GM12878 (cell line): ENCODE data around the gene ZFC3H1. TPM values are rescaled to one million over a fixed set of nuclear protein-coding genes. Genes with fewer than 3 reads are reported as not detected.

ENCODE experiments used
- ATAC-seq: fragments of 200-7000 bp; cut with Tn5 transposase; 3 replicates; pipeline ENCODE4 v1.9.1; 2020; ENCODE audit warnings: mild to moderate bottlenecking, moderate library complexity
- BruUV-seq: library from RNA; stranded (reverse); fragments of 400-500 nt; replicated peaks from 2 replicates; lab custom pipeline; 2021; lab: Mats Ljungman, UMichigan
- CTCF ChIA-PET: fragments of 300-600 bp; sonication (Branson Sonifier 250); formaldehyde crosslinking; extraction: SDS; loops from one replicate; lab custom pipeline; 2021; ENCODE audit warnings: inconsistent platforms; lab: Yijun Ruan, JAX
- POLR2A ChIA-PET: fragments of 350-600 bp; formaldehyde crosslinking; extraction: SDS; loops from one replicate; lab custom pipeline; 2021; ENCODE audit warnings: inconsistent platforms; lab: Charles Lee
- RAD21 ChIA-PET: fragments of 300-600 bp; sonication (Branson Sonifier 250); formaldehyde crosslinking; loops from one replicate; lab custom pipeline; 2023; ENCODE audit warnings: antibody characterized with exemption; ENCODE audit not compliant: unreplicated experiment; lab: Charles Lee
- SMC1A ChIA-PET: fragments of 300-600 bp; sonication (Branson Sonifier 250); formaldehyde crosslinking; loops from one replicate; lab custom pipeline; 2023; ENCODE audit not compliant: unreplicated experiment, uncharacterized antibody; lab: Charles Lee
- DNase-seq: peaks from one replicate; pipeline ENCODE4 v3.0.0-alpha.2; 2011; ENCODE audit warnings: low read depth, low spot score
- FAIRE-seq: peaks from 3 replicates; lab custom pipeline; 2011; peaks lifted over from hg19 to GRCh38; lab: Jason Lieb, UNC
- H2AFZ ChIP-seq: 2 replicates; pipeline ENCODE4 v1.6.0; 2011; ENCODE audit warnings: low read depth, low read length, control low read depth; ENCODE audit not compliant: control insufficient read depth
- H3K27ac ChIP-seq: 2 replicates; pipeline ENCODE4 v1.5.1; 2011; ENCODE audit warnings: control low read depth; ENCODE audit not compliant: control insufficient read depth, insufficient read depth
- H3K27me3 ChIP-seq, 2 experiments: replicated peaks in 1 of 2; 2 replicates each; pipeline versions ENCODE4 v1.6.0 to v1.6.1; 2011; ENCODE audit warnings: low read length in 1 of 2; ENCODE audit not compliant: control insufficient read depth in 2 of 2, insufficient read depth in 2 of 2
- H3K36me3 ChIP-seq, 2 experiments: 2 replicates each; pipeline ENCODE4 v1.5.1; 2011; ENCODE audit warnings: low read length in 1 of 2; ENCODE audit not compliant: control insufficient read depth in 2 of 2, insufficient read depth in 2 of 2
- H3K4me1 ChIP-seq: 2 replicates; pipeline ENCODE4 v1.6.1; 2011; ENCODE audit warnings: mild to moderate bottlenecking, low read length, moderate library complexity, mixed read lengths; ENCODE audit not compliant: control insufficient read depth, insufficient read depth
- H3K4me2 ChIP-seq: 2 replicates; pipeline ENCODE4 v1.6.0; 2011; ENCODE audit warnings: control low read depth; ENCODE audit not compliant: control insufficient read depth, insufficient read depth
- H3K4me3 ChIP-seq: fragments of 200-600 bp; sonication (generic); 2 replicates; pipeline ENCODE4 v1.5.1; 2016
- H3K79me2 ChIP-seq: 2 replicates; pipeline ENCODE4 v1.6.0; 2011; ENCODE audit warnings: low read length; ENCODE audit not compliant: control insufficient read depth, insufficient read depth
- H3K9ac ChIP-seq: 2 replicates; pipeline ENCODE4 v1.8.0; 2011; ENCODE audit warnings: low read length, control low read depth, mixed read lengths; ENCODE audit not compliant: control insufficient read depth, insufficient read depth
- H3K9me3 ChIP-seq: replicated peaks from 3 replicates; pipeline ENCODE4 v1.5.1; 2011; ENCODE audit warnings: mild to moderate bottlenecking, low read length; ENCODE audit not compliant: control insufficient read depth, insufficient read depth
- H4K20me1 ChIP-seq: 2 replicates; pipeline ENCODE4 v1.6.0; 2011; ENCODE audit not compliant: control insufficient read depth, insufficient read depth
- BCL3 ChIP-seq: IDR thresholded peaks from 2 replicates; pipeline ENCODE4 v1.6.1; 2011; ENCODE audit warnings: borderline replicate concordance, low read depth, mild to moderate bottlenecking, moderate library complexity, low read length; ENCODE audit not compliant: insufficient read depth, poor library complexity, severe bottlenecking
- BRCA1 ChIP-seq: IDR thresholded peaks from 2 replicates; pipeline ENCODE4 v1.6.1; 2011; ENCODE audit warnings: low read depth, low read length, improper control_type of control experiment
- CEBPB ChIP-seq, 2 experiments: fragments of 150-350 bp in 1 of 2; IDR thresholded peaks; 2 replicates each; pipeline ENCODE4 v1.6.1; 2012 to 2014; ENCODE audit warnings: low read depth in 2 of 2, low read length in 2 of 2, borderline replicate concordance in 1 of 2, inconsistent platforms in 1 of 2
- PRDM15 ChIP-seq: fragments of 450-650 bp; formaldehyde crosslinking; IDR thresholded peaks from 2 replicates; pipeline ENCODE4 v1.4.0; 2020; ENCODE audit warnings: mild to moderate bottlenecking, moderate library complexity
- SUPT20H ChIP-seq: IDR thresholded peaks from 2 replicates; pipeline ENCODE4 v1.6.1; 2011; ENCODE audit warnings: low read depth, mild to moderate bottlenecking, low read length, moderate library complexity, borderline replicate concordance; ENCODE audit not compliant: control insufficient read depth
- TAF1 ChIP-seq: IDR thresholded peaks from 2 replicates; pipeline ENCODE4 v1.6.1; 2011; ENCODE audit warnings: mild to moderate bottlenecking, low read depth, low read length, borderline replicate concordance
- ZBTB11 ChIP-seq: fragments of 450-650 bp; formaldehyde crosslinking; IDR thresholded peaks from 2 replicates; pipeline ENCODE4 v1.5.0; 2022; ENCODE audit warnings: mild to moderate bottlenecking, missing genetic modification characterization
- ZNF592 ChIP-seq: fragments of 450-650 bp; IDR thresholded peaks from 2 replicates; pipeline ENCODE4 v1.6.1; 2017; ENCODE audit warnings: mild to moderate bottlenecking, moderate library complexity
- WGBS: methylation state at CpG from one replicate; pipeline ENCODE4 v1.1.6; 2016; ENCODE audit warnings: low lambda C conversion rate; ENCODE audit not compliant: insufficient replicate concordance, insufficient coverage; ENCODE audit errors: missing lambda C conversion rate; 5-methylcytosine and 5-hydroxymethylcytosine counted together
- in situ Hi-C: fragments of 300-500 bp; cut with MboI; formaldehyde crosslinking; loops from 9 replicates; pipeline ENCODE4 v1.14.3; 2018; ENCODE audit warnings: mixed read lengths
- intact Hi-C: fragments of 100-400 bp; cut with micrococcal nuclease; formaldehyde crosslinking; loops from one replicate; pipeline ENCODE4 v1.14.2; 2022; ENCODE audit not compliant: unreplicated experiment
- polyA plus RNA-seq, 11 experiments: library from polyadenylated mRNA; depleted of rRNA in 4 of 11; unstranded in 6 of 11; stranded (reverse) in 5 of 11; fragments of >200 nt; fragmentation: Nextera tagmentation in 4 of 11; fragmentation: Illumina TruSeq in 1 of 11; extraction: Ambion mirVana in 4 of 11; extraction: Trizol in 1 of 11; gene quantifications; 1 replicate in 1 of 11; 2 replicates in 10 of 11; pipeline versions ENCODE4 v1.2.1 to v1.2.3, GENCODE V29; 2011 to 2016; ENCODE audit warnings: inconsistent platforms in 2 of 11, missing spikeins in 2 of 11, low read depth in 1 of 11
- total RNA-seq, 4 experiments: library from RNA; depleted of rRNA in 3 of 4; stranded (reverse); fragments of >200 nt in 3 of 4; fragmentation: Illumina TruSeq in 1 of 4; extraction: Trizol in 1 of 4; gene quantifications; 2 replicates each; pipeline versions ENCODE4 v1.2.1 to v1.2.3, GENCODE V29; 2013 to 2021

Gene ZFC3H1
- total and polyA plus RNA-seq, 10 of the 15 experiments (the other 5 are each of a cell fraction or from before 2014, with no cell fraction given) = 11.2 to 88.7 (median 25.9) TPM

GRCh38 chr12:71649401-71649800 lies 14.2 kb downstream of the ZFC3H1 start:
- intact Hi-C loops (no loop called here), in situ Hi-C loops (no loop called here)
- SMC1A ChIA-PET = interaction anchor here (1.0 kb wide), 1 partner anchor 36 kb away, joined by 4 read pairs; no protein-coding TSS in a partner anchor
- CTCF ChIA-PET = interaction anchor here (1.5 kb wide), 1 partner anchor 13 kb away, joined by 9 read pairs; no protein-coding TSS in a partner anchor
- Histone ChIP-seq H3K27ac (no peak overlapping the region), H4K20me1 (no peaks in the 10 kb centered on the region), H3K36me3 (peaks cover 0 to 39% of the 10 kb centered on the region in 2 experiments; a peak in 2 of 4 replicates), H3K9ac (no peak overlapping the region), H3K4me1 (no peaks in the 10 kb centered on the region), H3K27me3 (no peaks in the 10 kb centered on the region), H2AFZ (no peak overlapping the region), H3K79me2 (peaks cover 43% of the 10 kb centered on the region), H3K4me3 (no peak overlapping the region), H3K4me2 (no peak overlapping the region), H3K9me3 (peaks cover 15% of the 10 kb centered on the region)
- FAIRE-seq (no peak), DNase-seq (no peak), ATAC-seq (no peak)
- POLR2A ChIA-PET = no interaction called here
- RAD21 ChIA-PET = interaction anchor here (1.9 kb wide), 1 partner anchor 97 kb away, joined by 4 read pairs; no protein-coding TSS in a partner anchor
- BruUV-seq = no TSS peak
- 100% methylated on average over 2 of the region's 2 CpGs for WGBS
- TF ChIP-seq ZNF592 (no peak), ZBTB11 (CRISPR knock-in tag) (no peak), SUPT20H (no peak), BRCA1 (no peak), CEBPB (IDR thresholded peaks at IDR 0.05; ENCODE audit: borderline replicate concordance in 1 of 2, low read depth in 2 of 2, low read length in 2 of 2) (no peak), BCL3 (no peak), PRDM15 (CRISPR knock-in tag) (no peak), TAF1 (no peak)
